Effector memory CD8-positive, alpha-beta T cell (primary cell): Measurements from ENCODE around the gene EVX2.

Experiments used
- ATAC-seq: fragments of 150-1000 bp; cut with Tn5 transposase; replicated peaks from 2 replicates; pipeline ENCODE4 v1.10.0; 2021; ENCODE audit warnings: mild to moderate bottlenecking, moderate library complexity
- DNase-seq, 3 experiments: peaks; one replicate each; pipeline ENCODE4 v3.0.0; 2021
- H3K27ac Mint-ChIP-seq, 2 donors: one replicate each; pipeline ENCODE4 v1.8.0; 2022; ENCODE audit warnings: mild to moderate bottlenecking in 2 of 2, mixed read lengths in 2 of 2, moderate library complexity in 2 of 2
- H3K27me3 Mint-ChIP-seq, 2 donors: one replicate each; pipeline ENCODE4 v1.8.0; 2022; ENCODE audit warnings: mixed read lengths in 2 of 2
- H3K36me3 Mint-ChIP-seq: one replicate; pipeline ENCODE4 v1.8.0; 2022; ENCODE audit warnings: mild to moderate bottlenecking, moderate library complexity, mixed read lengths; ENCODE audit not compliant: insufficient read depth
- H3K4me1 Mint-ChIP-seq, 2 donors: one replicate each; pipeline ENCODE4 v1.8.0; 2022; ENCODE audit warnings: low read depth in 2 of 2, mixed read lengths in 2 of 2
- H3K4me3 Mint-ChIP-seq, 2 donors: one replicate each; pipeline ENCODE4 v1.8.0; 2022; ENCODE audit warnings: mild to moderate bottlenecking in 2 of 2, mixed read lengths in 2 of 2, moderate library complexity in 2 of 2
- H3K9me3 Mint-ChIP-seq, 2 donors: one replicate each; pipeline ENCODE4 v1.8.0; 2022; ENCODE audit warnings: mixed read lengths in 2 of 2

The EVX2 gene

GRCh38 chr2:176109192-176109901, 25.6 kb upstream of the EVX2 start:
- H3K4me3 Mint-ChIP-seq, result peak overlapping the region in 1 of 2 donors; percentile 44
- peaks cover 14 to 22% of the 10 kb centered on the region in 2 donors for H3K4me1 Mint-ChIP-seq
- peak overlapping the region in 1 of 2 donors; percentile 51 for H3K27ac Mint-ChIP-seq
- peaks cover 79 to 90% of the 10 kb centered on the region in 2 donors for H3K27me3 Mint-ChIP-seq
- H3K9me3 Mint-ChIP-seq, result no peaks in the 10 kb centered on the region
- peaks cover 52% of the 10 kb centered on the region for H3K36me3 Mint-ChIP-seq
- DNase-seq (no peak), ATAC-seq (no peak)

GRCh38 chr2:176107731-176108181, 24.0 kb upstream of the EVX2 start:
- H3K9me3 Mint-ChIP-seq, result no peaks in the 10 kb centered on the region
- DNase-seq, result no peak
- peaks cover 56% of the 10 kb centered on the region for H3K36me3 Mint-ChIP-seq

GRCh38 chr2:176106581-176107539, 23.1 kb upstream of the EVX2 start, which contains the start of gene HOXD11:
Gene HOXD11, plus strand, starts transcription at chr2:176107280. Its CDS starts 76 bp downstream, at chr2:176107356.
- ATAC-seq (peak; percentile 21), DNase-seq (no peak)
- Mint-ChIP-seq H3K4me3 (peak within 1 kb of the TSS; percentile 44 to 45), H3K4me1 (peaks cover 14 to 27% of the 10 kb centered on the region in 2 donors), H3K27ac (no peak within 1 kb of the TSS), H3K36me3 (peaks cover 47% of the 10 kb centered on the region), H3K9me3 (no peaks in the 10 kb centered on the region), H3K27me3 (peaks cover 81 to 90% of the 10 kb centered on the region in 2 donors)

More at GRCh38 chr2:176107731-176108181, 24.0 kb upstream of the EVX2 start:
- Mint-ChIP-seq H3K27ac (no peak overlapping the region), H3K4me3 (no peak overlapping the region), H3K27me3 (peaks cover 81 to 90% of the 10 kb centered on the region in 2 donors), H3K4me1 (peaks cover 14 to 27% of the 10 kb centered on the region in 2 donors)
- no peak for ATAC-seq

GRCh38 chr2:176105730-176106580, 22.2 kb upstream of the EVX2 start:
- no peak for DNase-seq
- Mint-ChIP-seq H3K36me3 (peaks cover 40% of the 10 kb centered on the region), H3K9me3 (no peaks in the 10 kb centered on the region), H3K27me3 (peaks cover 80 to 90% of the 10 kb centered on the region in 2 donors), H3K4me1 (peaks cover 14 to 23% of the 10 kb centered on the region in 2 donors), H3K4me3 (peak overlapping the region; percentile 21 to 45), H3K27ac (no peak overlapping the region)
- no peak for ATAC-seq

GRCh38 chr2:176105078-176105729, 21.4 kb upstream of the EVX2 start:
- Mint-ChIP-seq H3K4me3 (peak overlapping the region in 1 of 2 donors; percentile 59), H3K9me3 (no peaks in the 10 kb centered on the region), H3K27ac (peak overlapping the region in 1 of 2 donors; percentile 85), H3K36me3 (peaks cover 46% of the 10 kb centered on the region), H3K4me1 (peaks cover 14 to 23% of the 10 kb centered on the region in 2 donors), H3K27me3 (peaks cover 79 to 90% of the 10 kb centered on the region in 2 donors)
- ATAC-seq (no peak), DNase-seq (no peak)

- H3K9me3 Mint-ChIP-seq, result no peaks in the 10 kb centered on the region
- H3K4me3 Mint-ChIP-seq, result peak overlapping the region in 1 of 2 donors; percentile 59
- ATAC-seq, result no peak
- H3K36me3 Mint-ChIP-seq, result peaks cover 44% of the 10 kb centered on the region
- peaks cover 77 to 90% of the 10 kb centered on the region in 2 donors for H3K27me3 Mint-ChIP-seq
- H3K27ac Mint-ChIP-seq, result peak overlapping the region in 1 of 2 donors; percentile 85
- peaks cover 13 to 23% of the 10 kb centered on the region in 2 donors for H3K4me1 Mint-ChIP-seq
- no peak for DNase-seq
These were observed 20.7 kb upstream of the EVX2 start for GRCh38 chr2:176104316-176105077.

- peaks cover 9 to 23% of the 10 kb centered on the region in 2 donors for H3K4me1 Mint-ChIP-seq
- ATAC-seq (no peak), DNase-seq (no peak)
- H3K4me3 Mint-ChIP-seq, result no peak overlapping the region
- no peaks in the 10 kb centered on the region for H3K9me3 Mint-ChIP-seq
- peaks cover 43% of the 10 kb centered on the region for H3K36me3 Mint-ChIP-seq
- peak overlapping the region in 1 of 2 donors; percentile 85 for H3K27ac Mint-ChIP-seq
- peaks cover 77 to 90% of the 10 kb centered on the region in 2 donors for H3K27me3 Mint-ChIP-seq
These were observed 20.1 kb upstream of the EVX2 start for GRCh38 chr2:176103742-176104315.

- no peak overlapping the region for H3K27ac Mint-ChIP-seq
- DNase-seq (no peak), ATAC-seq (no peak)
- H3K4me1 Mint-ChIP-seq, result peaks cover 6 to 23% of the 10 kb centered on the region in 2 donors
- no peaks in the 10 kb centered on the region for H3K9me3 Mint-ChIP-seq
- peaks cover 78 to 91% of the 10 kb centered on the region in 2 donors for H3K27me3 Mint-ChIP-seq
- no peak overlapping the region for H3K4me3 Mint-ChIP-seq
- peaks cover 39% of the 10 kb centered on the region for H3K36me3 Mint-ChIP-seq
These were observed 19.4 kb upstream of the EVX2 start for GRCh38 chr2:176103194-176103593.

GRCh38 chr2:176102309-176102866, 18.6 kb upstream of the EVX2 start:
- no peak overlapping the region for H3K4me3 Mint-ChIP-seq
- peaks cover 86 to 99% of the 10 kb centered on the region in 2 donors for H3K27me3 Mint-ChIP-seq
- no peaks in the 10 kb centered on the region for H3K9me3 Mint-ChIP-seq
- ATAC-seq (no peak), DNase-seq (no peak)
- no peak overlapping the region for H3K27ac Mint-ChIP-seq
- H3K36me3 Mint-ChIP-seq, result peaks cover 38% of the 10 kb centered on the region
- peaks cover 13 to 29% of the 10 kb centered on the region in 2 donors for H3K4me1 Mint-ChIP-seq

GRCh38 chr2:176101842-176102241, 18.1 kb upstream of the EVX2 start:
- ATAC-seq, result no peak

GRCh38 chr2:176101216-176101830, 17.6 kb upstream of the EVX2 start:
- DNase-seq (no peak), ATAC-seq (no peak)
- Mint-ChIP-seq H3K4me3 (no peak overlapping the region), H3K9me3 (no peaks in the 10 kb centered on the region), H3K27me3 (peaks cover 94 to 100% of the 10 kb centered on the region in 2 donors), H3K4me1 (peaks cover 20 to 36% of the 10 kb centered on the region in 2 donors), H3K27ac (no peak overlapping the region), H3K36me3 (peaks cover 42% of the 10 kb centered on the region)

More at GRCh38 chr2:176101842-176102241, 18.1 kb upstream of the EVX2 start:
- Mint-ChIP-seq H3K36me3 (peaks cover 42% of the 10 kb centered on the region), H3K9me3 (no peaks in the 10 kb centered on the region), H3K4me1 (peaks cover 17 to 33% of the 10 kb centered on the region in 2 donors), H3K27me3 (peaks cover 91 to 100% of the 10 kb centered on the region in 2 donors), H3K27ac (no peak overlapping the region), H3K4me3 (no peak overlapping the region)
- no peak for DNase-seq
